Amniotic stem cell (primary cell): ENCODE results near the gene ZNF607.
"Not testable (repeated sequence)": the region's sequence is repeated elsewhere in the genome, so short reads cannot be mapped to it uniquely, and the experiment has no call there.

Experiments used
- DNase-seq: peaks from one replicate; lab custom pipeline; 2025; lab: John Stamatoyannopoulos, UW

Gene ZNF607

GRCh38 chr19:37719111-37719926, at the start of gene ZNF607:
Gene ZNF607, minus strand, starts transcription at chr19:37719761. Its CDS starts 8,143 bp downstream, at chr19:37711618.
- DNase-seq, result peak; percentile 84

- DNase-seq, result no peak
Observed at GRCh38 chr19:37763488-37763887, 43.9 kb upstream of the ZNF607 start.

- DNase-seq, result not testable (repeated sequence)
Observed at GRCh38 chr19:37757683-37758082, 38.1 kb upstream of the ZNF607 start.

GRCh38 chr19:37738371-37738770, 18.8 kb upstream of the ZNF607 start:
- DNase-seq, result no peak

GRCh38 chr19:37725181-37725580, 5.6 kb upstream of the ZNF607 start:
- DNase-seq, result no peak

GRCh38 chr19:37719927-37720265, 335 bp upstream of the ZNF607 start:
- no peak for DNase-seq

GRCh38 chr19:37718304-37718703, 1.3 kb downstream of the ZNF607 start:
- no peak for DNase-seq

GRCh38 chr19:37716140-37716539, 3.4 kb downstream of the ZNF607 start:
- no peak for DNase-seq

GRCh38 chr19:37706052-37706605, 13.4 kb downstream of the ZNF607 start:
- no peak for DNase-seq

- no peak for DNase-seq
Observed at GRCh38 chr19:37699057-37699456, 20.5 kb downstream of the ZNF607 start.

GRCh38 chr19:37698216-37698615, 21.3 kb downstream of the ZNF607 start:
- DNase-seq, result no peak

- no peak for DNase-seq
Observed at GRCh38 chr19:37695144-37695899, 24.2 kb downstream of the ZNF607 start.

- no peak for DNase-seq
Observed at GRCh38 chr19:37692956-37693620, 26.5 kb downstream of the ZNF607 start.

GRCh38 chr19:37691881-37692504, 27.6 kb downstream of the ZNF607 start:
- DNase-seq, result peak; percentile 44

GRCh38 chr19:37683520-37683919, 36.0 kb downstream of the ZNF607 start:
- no peak for DNase-seq

- DNase-seq, result no peak
Observed at GRCh38 chr19:37669450-37669914, 50.1 kb downstream of the ZNF607 start.

GRCh38 chr19:37657157-37657556, 62.4 kb downstream of the ZNF607 start:
- DNase-seq, result not testable (repeated sequence)

GRCh38 chr19:37655689-37656371, 63.7 kb downstream of the ZNF607 start:
- peak; percentile 46 for DNase-seq

GRCh38 chr19:37655301-37655688, 64.3 kb downstream of the ZNF607 start, which contains the start of gene ZFP30:
Gene ZFP30, minus strand, starts transcription at chr19:37655465. Its CDS starts 7,643 bp downstream, at chr19:37647822.
- peak; percentile 64 for DNase-seq

- DNase-seq, result peak; percentile 17
Observed at GRCh38 chr19:37654629-37655300, 64.8 kb downstream of the ZNF607 start.

GRCh38 chr19:37654118-37654517, 65.4 kb downstream of the ZNF607 start:
- DNase-seq, result no peak
